ENCODE measurements around the gene APOA4.

- TF ChIP-seq CTCF (IDR thresholded peaks at IDR 0.05; ENCODE audit: insufficient read depth, low read length, poor library complexity, severe bottlenecking) (no peak), EZH2phosphoT487 (conservative IDR thresholded peaks at IDR 0.05; ENCODE audit: low read length) (no peak)
Measured at GRCh38 chr11:116788534-116788933, 34.6 kb downstream of the APOA4 start.
